T-helper 17 cell (primary cell): ENCODE results near the gene DRC3. TPM values are rescaled to one million over a fixed set of nuclear protein-coding genes. Genes with fewer than 3 reads are reported as not detected.

ENCODE experiments used
- ATAC-seq: fragments of 150-1000 bp; cut with Tn5 transposase; 2 replicates; pipeline ENCODE4 v1.10.0; 2021; ENCODE audit warnings: mild to moderate bottlenecking, moderate library complexity
- DNase-seq, 3 donors: peaks; one replicate each; pipeline versions ENCODE4 v3.0.0 to v3.0.0-alpha.2; 2020 to 2021
- H3K9me3 ChIP-seq: one replicate; pipeline ENCODE4 v1.7.0; 2013; ENCODE audit warnings: low read length, mild to moderate bottlenecking; ENCODE audit not compliant: control insufficient read depth, poor library complexity, severe bottlenecking
- H3K27ac Mint-ChIP-seq: one replicate; pipeline ENCODE4 v1.8.0; 2022; ENCODE audit warnings: mild to moderate bottlenecking, moderate library complexity, mixed read lengths
- H3K27me3 Mint-ChIP-seq: one replicate; pipeline ENCODE4 v1.8.0; 2022; ENCODE audit warnings: mixed read lengths
- H3K36me3 Mint-ChIP-seq: one replicate; pipeline ENCODE4 v1.8.0; 2022; ENCODE audit warnings: low read depth, mixed read lengths
- H3K4me1 Mint-ChIP-seq: one replicate; pipeline ENCODE4 v1.8.0; 2022; ENCODE audit warnings: mild to moderate bottlenecking, mixed read lengths
- H3K4me3 Mint-ChIP-seq: one replicate; pipeline ENCODE4 v1.8.0; 2022; ENCODE audit warnings: mild to moderate bottlenecking, moderate library complexity, mixed read lengths
- total RNA-seq, 4 donors: library from RNA in 2 of 4; stranded (reverse) in 2 of 4; gene quantifications; one replicate each; pipeline ENCODE4 v1.2.3 and lab custom pipeline; 2022 to 2026

DRC3 gene
- total RNA-seq, 2 donors from 2014 or later, result not detected

GRCh38 chr17:18044609-18045008 is 71.9 kb downstream of the DRC3 start:
- H3K4me1 Mint-ChIP-seq, result peaks cover 26% of the 10 kb centered on the region
- H3K36me3 Mint-ChIP-seq, result no peaks in the 10 kb centered on the region
- no peak for DNase-seq
- H3K9me3 ChIP-seq, result no peaks in the 10 kb centered on the region
- H3K27me3 Mint-ChIP-seq, result no peaks in the 10 kb centered on the region
- no peak overlapping the region for H3K27ac Mint-ChIP-seq
- no peak overlapping the region for H3K4me3 Mint-ChIP-seq
- ATAC-seq, result no peak

GRCh38 chr17:18045691-18046350 is 73.2 kb downstream of the DRC3 start:
- Mint-ChIP-seq H3K4me1 (peaks cover 16% of the 10 kb centered on the region), H3K27ac (no peak overlapping the region), H3K4me3 (no peak overlapping the region), H3K27me3 (no peaks in the 10 kb centered on the region), H3K36me3 (no peaks in the 10 kb centered on the region)
- no peaks in the 10 kb centered on the region for H3K9me3 ChIP-seq
- no peak for DNase-seq
- no peak for ATAC-seq

GRCh38 chr17:18055597-18055996 is 82.9 kb downstream of the DRC3 start:
- no peaks in the 10 kb centered on the region for H3K4me1 Mint-ChIP-seq
- ATAC-seq (no peak), DNase-seq (no peak)
- no peaks in the 10 kb centered on the region for H3K9me3 ChIP-seq
- no peak overlapping the region for H3K27ac Mint-ChIP-seq
- H3K36me3 Mint-ChIP-seq, result peaks cover 6% of the 10 kb centered on the region
- H3K4me3 Mint-ChIP-seq, result no peak overlapping the region
- no peaks in the 10 kb centered on the region for H3K27me3 Mint-ChIP-seq

- no peaks in the 10 kb centered on the region for H3K4me1 Mint-ChIP-seq
- peaks cover 6% of the 10 kb centered on the region for H3K36me3 Mint-ChIP-seq
- no peaks in the 10 kb centered on the region for H3K9me3 ChIP-seq
- H3K27me3 Mint-ChIP-seq, result no peaks in the 10 kb centered on the region
- DNase-seq (no peak), ATAC-seq (no peak)
- no peak overlapping the region for H3K4me3 Mint-ChIP-seq
- no peak overlapping the region for H3K27ac Mint-ChIP-seq
These were observed 83.6 kb downstream of the DRC3 start for GRCh38 chr17:18056214-18056613.

GRCh38 chr17:18059283-18059682 is 86.6 kb downstream of the DRC3 start:
- ATAC-seq (no peak), DNase-seq (no peak)
- Mint-ChIP-seq H3K4me3 (no peak overlapping the region), H3K36me3 (peaks cover 6% of the 10 kb centered on the region), H3K4me1 (no peaks in the 10 kb centered on the region), H3K27me3 (no peaks in the 10 kb centered on the region), H3K27ac (no peak overlapping the region)
- no peaks in the 10 kb centered on the region for H3K9me3 ChIP-seq

- peaks cover 5% of the 10 kb centered on the region for H3K36me3 Mint-ChIP-seq
- peaks cover 2% of the 10 kb centered on the region for H3K4me1 Mint-ChIP-seq
- ATAC-seq, result no peak
- H3K27ac Mint-ChIP-seq, result no peak overlapping the region
- no peak for DNase-seq
- H3K4me3 Mint-ChIP-seq, result no peak overlapping the region
- H3K27me3 Mint-ChIP-seq, result no peaks in the 10 kb centered on the region
- no peaks in the 10 kb centered on the region for H3K9me3 ChIP-seq
These were observed 91.4 kb downstream of the DRC3 start for GRCh38 chr17:18064053-18064452.

GRCh38 chr17:18065546-18065945 is 92.9 kb downstream of the DRC3 start:
- no peak for ATAC-seq
- Mint-ChIP-seq H3K36me3 (peaks cover 4% of the 10 kb centered on the region), H3K4me3 (no peak overlapping the region), H3K27me3 (no peaks in the 10 kb centered on the region), H3K4me1 (peaks cover 2% of the 10 kb centered on the region), H3K27ac (no peak overlapping the region)
- no peak for DNase-seq
- H3K9me3 ChIP-seq, result no peaks in the 10 kb centered on the region

Other genes with a start within 250 kb of the DRC3 start
- 100 to 1,000 TPM; 198 to 241 TPM for gene SREBF1, start 135.9 kb upstream of the DRC3 start, total RNA-seq
- gene TOM1L2, start 462 bp upstream of the DRC3 start, total RNA-seq, result 10 to 100 TPM; 42.2 to 44.2 TPM
- gene ATPAF2, start 66.3 kb downstream of the DRC3 start, total RNA-seq, result 10 to 100 TPM; 24.3 to 26.7 TPM
- 1 to 10 TPM; 6.7 to 7.8 TPM for gene GID4, start 66.5 kb downstream of the DRC3 start, total RNA-seq
- 10 to 100 TPM; 43.6 to 52.3 TPM for gene DRG2, start 115.1 kb downstream of the DRC3 start, total RNA-seq
- gene MYO15A, start 135.9 kb downstream of the DRC3 start, total RNA-seq, result 1 to 10 TPM in 1 of 2 donors, under 1 TPM in 1; 0.65 to 1.4 TPM
- 100 to 1,000 TPM; 100 to 104 TPM for gene ALKBH5, start 211.0 kb downstream of the DRC3 start, total RNA-seq